Epithelial cell of esophagus (primary cell): ENCODE results near the gene PERCC1.
"Not testable (repeated sequence)": the region's sequence is repeated elsewhere in the genome, so short reads cannot be mapped to it uniquely, and the experiment has no call there.

Experiments used
- DNase-seq: peaks from one replicate; pipeline ENCODE4 v3.0.0; 2010; ENCODE audit warnings: low read depth
- H3K4me3 ChIP-seq: 2 replicates; pipeline ENCODE4 v1.5.1; 2011; ENCODE audit warnings: mild to moderate bottlenecking, low read length, control low read depth
- TF ChIP-seq, protein P1 (sequence below): IDR thresholded peaks from 2 replicates; pipeline ENCODE4 v1.5.1; 2011; ENCODE audit warnings: low read depth, mild to moderate bottlenecking, low read length, control low read depth, inconsistent platforms; ENCODE audit not compliant: insufficient read depth; ENCODE audit errors: missing control alignments

The PERCC1 gene

DNA sequence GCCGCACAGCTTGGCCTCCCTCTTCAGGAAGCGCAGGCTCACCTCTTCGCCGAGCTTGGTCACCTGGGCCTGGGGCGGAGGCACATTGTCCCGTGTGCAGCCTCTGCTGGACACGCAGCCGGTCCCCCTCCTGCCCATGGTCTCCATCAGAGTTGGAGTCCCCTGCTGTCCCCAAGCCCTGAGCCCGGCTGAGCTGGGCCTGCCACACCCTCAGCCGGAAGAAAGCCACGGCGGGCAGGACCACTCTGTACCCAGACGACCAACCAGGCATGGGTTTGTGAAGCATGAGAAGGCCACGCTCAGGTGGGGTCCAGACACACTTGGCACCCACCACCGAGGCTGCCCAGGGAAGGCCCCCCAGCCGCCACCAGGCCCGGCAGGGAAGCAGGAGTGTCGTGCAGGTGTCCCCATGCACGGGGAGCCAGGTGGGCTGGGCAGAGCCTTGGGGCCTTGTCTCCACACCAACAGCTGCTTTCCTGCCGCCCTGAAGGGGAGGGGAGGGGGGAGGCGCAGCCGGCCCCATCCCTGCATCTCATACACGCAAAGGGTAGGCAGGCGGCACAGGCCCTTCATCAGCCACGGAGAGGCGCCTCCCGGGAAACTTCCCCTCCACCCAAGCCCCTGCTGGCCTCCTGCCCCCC lies 8.3 kb downstream of the PERCC1 start:
- DNase-seq, result no peak
- TF ChIP-seq, protein P1, sequence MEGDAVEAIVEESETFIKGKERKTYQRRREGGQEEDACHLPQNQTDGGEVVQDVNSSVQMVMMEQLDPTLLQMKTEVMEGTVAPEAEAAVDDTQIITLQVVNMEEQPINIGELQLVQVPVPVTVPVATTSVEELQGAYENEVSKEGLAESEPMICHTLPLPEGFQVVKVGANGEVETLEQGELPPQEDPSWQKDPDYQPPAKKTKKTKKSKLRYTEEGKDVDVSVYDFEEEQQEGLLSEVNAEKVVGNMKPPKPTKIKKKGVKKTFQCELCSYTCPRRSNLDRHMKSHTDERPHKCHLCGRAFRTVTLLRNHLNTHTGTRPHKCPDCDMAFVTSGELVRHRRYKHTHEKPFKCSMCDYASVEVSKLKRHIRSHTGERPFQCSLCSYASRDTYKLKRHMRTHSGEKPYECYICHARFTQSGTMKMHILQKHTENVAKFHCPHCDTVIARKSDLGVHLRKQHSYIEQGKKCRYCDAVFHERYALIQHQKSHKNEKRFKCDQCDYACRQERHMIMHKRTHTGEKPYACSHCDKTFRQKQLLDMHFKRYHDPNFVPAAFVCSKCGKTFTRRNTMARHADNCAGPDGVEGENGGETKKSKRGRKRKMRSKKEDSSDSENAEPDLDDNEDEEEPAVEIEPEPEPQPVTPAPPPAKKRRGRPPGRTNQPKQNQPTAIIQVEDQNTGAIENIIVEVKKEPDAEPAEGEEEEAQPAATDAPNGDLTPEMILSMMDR, result no peak

DNA sequence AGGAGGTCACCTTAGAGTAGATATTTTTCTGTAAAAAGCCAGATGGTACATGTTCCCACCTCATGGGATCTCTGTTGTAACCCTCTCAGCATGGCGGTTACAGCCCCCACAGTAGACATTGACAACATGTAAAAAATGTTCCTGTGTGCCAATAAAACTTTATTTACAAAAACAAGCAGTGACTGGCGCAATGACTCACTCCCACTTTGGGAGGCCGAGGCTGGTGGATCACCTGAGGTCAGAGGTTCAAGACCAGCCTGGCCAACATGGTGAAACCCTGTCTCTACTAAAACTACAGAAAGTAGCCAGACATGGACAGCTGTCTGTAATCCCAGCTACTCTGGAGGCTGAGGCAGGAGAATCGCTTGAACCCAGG lies 8.8 kb downstream of the PERCC1 start:
- not testable (repeated sequence) for H3K4me3 ChIP-seq, DNase-seq

More for the DNA sequence above, 8.3 kb downstream of the PERCC1 start:
- no peak overlapping the region for H3K4me3 ChIP-seq

DNA sequence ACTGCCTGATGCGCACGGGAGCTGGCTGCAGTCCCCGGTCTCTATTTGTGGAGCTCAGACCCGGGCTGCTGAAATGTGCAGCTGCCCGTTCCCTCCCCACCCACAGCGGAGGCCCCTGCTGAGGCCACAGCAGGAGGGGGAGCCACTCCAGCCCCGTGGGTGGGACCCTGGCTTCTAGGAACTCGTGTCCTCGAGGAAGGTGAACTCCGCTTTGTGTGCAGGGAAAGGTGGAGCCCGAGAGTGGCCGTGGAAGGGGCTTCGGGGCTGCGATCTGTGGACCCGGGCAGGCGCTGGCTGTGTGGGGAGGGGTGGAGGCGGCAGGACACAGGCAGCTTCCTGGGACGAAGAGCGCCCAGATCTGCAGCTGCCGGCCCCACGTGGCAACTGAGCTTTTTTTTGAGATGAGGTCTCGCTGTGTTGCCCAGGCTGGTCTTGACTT lies 10.5 kb downstream of the PERCC1 start:
- no peak for DNase-seq
- H3K4me3 ChIP-seq, result no peak overlapping the region

DNA sequence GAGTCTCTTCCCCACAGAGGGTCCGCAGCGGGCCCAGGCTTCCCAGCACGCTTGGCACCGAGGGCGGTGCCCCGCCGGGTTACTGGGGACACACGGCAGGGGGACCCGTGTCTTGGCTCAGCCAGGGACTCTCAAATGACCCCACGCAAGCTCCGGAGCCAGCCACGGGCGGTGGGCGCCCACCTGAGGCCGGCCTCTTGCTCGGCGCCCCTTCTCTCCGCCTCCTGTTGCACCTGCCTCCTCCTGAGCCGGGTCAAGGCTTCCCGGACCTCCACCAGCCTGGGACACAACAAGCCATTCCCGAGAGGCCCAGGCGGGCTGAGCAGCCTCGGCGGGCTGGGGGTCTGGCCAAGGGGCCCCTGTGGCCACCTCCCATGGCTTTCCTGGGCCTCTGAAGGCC lies 11.8 kb downstream of the PERCC1 start:
- H3K4me3 ChIP-seq, result no peak overlapping the region

More for the DNA sequence above, 10.5 kb downstream of the PERCC1 start:
- TF ChIP-seq, protein P1, result no peak

DNA sequence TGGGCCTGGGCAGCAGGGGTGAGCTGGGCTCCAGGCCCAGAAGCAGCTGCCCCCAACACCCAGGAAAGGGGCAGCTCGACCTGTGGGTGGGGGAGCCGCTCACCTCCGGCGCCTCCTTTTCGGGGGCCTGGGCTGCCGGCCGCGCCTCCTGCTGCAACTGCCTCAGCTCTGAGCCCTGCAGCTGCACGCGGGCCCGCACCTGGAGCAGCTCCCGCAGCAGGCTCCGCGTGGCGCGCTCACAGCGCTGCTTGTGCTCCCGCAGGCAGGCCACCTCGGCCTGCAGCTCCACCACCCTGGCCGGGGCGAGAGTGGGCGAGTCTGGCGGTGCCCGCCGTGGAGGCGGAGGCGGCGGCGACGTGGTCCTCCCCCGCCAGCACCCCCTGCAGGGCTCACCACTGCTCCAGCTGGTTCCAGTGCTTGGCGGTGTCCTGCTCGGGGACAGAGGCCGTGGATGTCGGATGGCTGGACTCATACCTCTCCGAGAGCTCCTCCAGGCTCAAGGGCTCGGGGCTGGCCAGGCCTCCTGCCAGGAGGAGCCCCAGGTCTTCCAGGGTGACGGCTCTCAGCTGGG lies 12.6 kb downstream of the PERCC1 start:
- DNase-seq, result no peak
- TF ChIP-seq, protein P1, result no peak

More for the DNA sequence above, 11.8 kb downstream of the PERCC1 start:
- TF ChIP-seq, protein P1, result no peak
- no peak for DNase-seq

DNA sequence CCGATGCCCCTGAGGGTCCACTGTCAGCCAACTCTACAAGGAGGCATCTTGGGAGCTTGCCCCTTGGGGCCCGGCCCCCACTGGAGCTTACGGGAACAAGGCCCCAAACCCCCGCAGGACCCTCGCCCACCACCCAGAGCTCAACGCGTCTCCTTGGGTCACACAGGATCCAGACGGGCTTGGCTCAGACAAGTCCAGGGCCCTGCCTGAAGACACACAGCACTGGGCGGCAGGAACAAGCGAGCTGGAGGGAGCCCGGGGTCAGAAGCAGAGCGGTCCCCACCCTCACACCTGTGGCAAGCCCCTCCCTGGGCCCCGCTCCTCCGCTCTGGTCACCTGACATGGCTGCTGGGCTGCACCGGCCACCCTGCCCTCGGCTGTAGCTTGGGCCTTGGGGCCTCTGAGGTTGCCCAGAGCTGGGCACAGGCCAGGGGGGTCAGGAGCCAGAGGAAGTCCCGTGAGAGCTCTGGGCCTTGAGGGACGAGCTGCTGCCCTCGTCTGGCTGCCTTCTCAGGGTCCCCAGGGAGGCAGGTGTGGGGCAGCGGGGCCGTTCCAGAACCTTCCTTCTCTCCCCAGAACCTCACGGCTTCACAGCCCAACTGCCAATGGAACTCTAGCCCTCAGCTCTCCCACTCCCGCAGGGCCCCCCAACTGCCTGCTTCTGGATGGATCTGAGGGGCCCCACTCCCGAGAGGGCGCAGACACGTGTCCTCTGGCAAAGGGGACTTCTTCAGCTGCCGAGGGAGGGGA lies 13.3 kb downstream of the PERCC1 start, which contains the start of gene CCDC154:
CCDC154 (minus strand) TSS at position 577 of the 750 bp plus-strand sequence; CDS start at position 343, 234 bp downstream.
- no peak within 1 kb of the TSS for H3K4me3 ChIP-seq
- TF ChIP-seq, protein P1, result no peak
- no peak for DNase-seq

More for the DNA sequence above, 12.6 kb downstream of the PERCC1 start:
- no peak overlapping the region for H3K4me3 ChIP-seq
